NCI-H345 treated with DMSO at 0.1 percent for 48 hours (cell line): ENCODE data around the gene HBS1L.

ENCODE experiments used
- DNase-seq: peaks from one replicate; lab custom pipeline; 2025; ENCODE audit not compliant: unreplicated experiment; lab: John Stamatoyannopoulos, UW

The HBS1L gene

GRCh38 chr6:134918418-134918961, 136.1 kb downstream of the HBS1L start:
- DNase-seq: no peak

- DNase-seq: no peak
Measured at GRCh38 chr6:134911547-134911946, 143.1 kb downstream of the HBS1L start.

GRCh38 chr6:134910593-134910935, 144.1 kb downstream of the HBS1L start:
- no peak for DNase-seq
